OCI-LY7 (cell line): ENCODE data around the gene CD200. TPM values are rescaled to one million over a fixed set of nuclear protein-coding genes. Genes with fewer than 3 reads are reported as not detected.

Experiments used
- BruUV-seq: library from RNA; stranded (reverse); fragments of 400-500 nt; replicated peaks from 2 replicates; lab custom pipeline; 2021; lab: Mats Ljungman, UMichigan
- CTCF ChIA-PET: fragments of 300-600 bp; sonication (Branson Sonifier 250); formaldehyde crosslinking; loops from one replicate; lab custom pipeline; 2022; ENCODE audit warnings: antibody characterized with exemption; ENCODE audit not compliant: unreplicated experiment; lab: Charles Lee
- POLR2A ChIA-PET: fragments of 300-600 bp; sonication (Branson Sonifier 250); formaldehyde crosslinking; loops from one replicate; lab custom pipeline; 2022; ENCODE audit warnings: antibody characterized with exemption; lab: Charles Lee
- DNase-seq: peaks from one replicate; pipeline ENCODE4 v3.0.0-alpha.2; 2015; ENCODE audit warnings: low spot score
- H2AFZ ChIP-seq: fragments of 200-600 bp; sonication (generic), shearing (Covaris generic); 2 replicates; pipeline ENCODE4 v1.6.1; 2014; ENCODE audit warnings: mild to moderate bottlenecking, antibody characterized with exemption, low read length, moderate library complexity
- H3K27ac ChIP-seq: fragments of 200-600 bp; sonication (generic); 2 replicates; pipeline ENCODE4 v1.5.1; 2014; ENCODE audit warnings: mixed run types, low read depth, mild to moderate bottlenecking, moderate library complexity, low read length, inconsistent platforms; ENCODE audit not compliant: poor library complexity, severe bottlenecking
- H3K36me3 ChIP-seq: fragments of 200-600 bp; sonication (generic); 2 replicates; pipeline ENCODE4 v1.6.1; 2014; ENCODE audit warnings: mild to moderate bottlenecking, antibody characterized with exemption, low read length, moderate library complexity, mixed read lengths; ENCODE audit not compliant: insufficient read depth
- H3K4me1 ChIP-seq: fragments of 200-600 bp; sonication (generic); 2 replicates; pipeline ENCODE4 v1.5.1; 2014; ENCODE audit warnings: mild to moderate bottlenecking, low read length; ENCODE audit not compliant: insufficient read depth, poor library complexity, severe bottlenecking
- H3K4me2 ChIP-seq: fragments of 200-600 bp; sonication (generic); 2 replicates; pipeline ENCODE4 v1.6.1; 2014; ENCODE audit warnings: mild to moderate bottlenecking, low read length
- H3K4me3 ChIP-seq: fragments of 200-600 bp; sonication (generic); 2 replicates; pipeline ENCODE4 v1.5.1; 2014; ENCODE audit warnings: mild to moderate bottlenecking, low read depth, low read length; ENCODE audit not compliant: poor library complexity, severe bottlenecking
- H3K79me2 ChIP-seq: fragments of 200-600 bp; sonication (generic); 2 replicates; pipeline ENCODE4 v1.6.1; 2016; ENCODE audit warnings: low read depth, mild to moderate bottlenecking, low read length, moderate library complexity, mixed read lengths; ENCODE audit not compliant: insufficient read depth
- H3K9me2 ChIP-seq: fragments of 200-600 bp; sonication (generic); 2 replicates; pipeline ENCODE4 v1.6.1; 2016; ENCODE audit warnings: mild to moderate bottlenecking, low read length, mixed read lengths; ENCODE audit not compliant: insufficient read depth
- H3K9me3 ChIP-seq: fragments of 200-600 bp; sonication (generic); 2 replicates; pipeline ENCODE4 v1.6.1; 2014; ENCODE audit warnings: mild to moderate bottlenecking, mixed run types, low read length, mixed read lengths
- H4K20me1 ChIP-seq: fragments of 200-600 bp; sonication (generic); 2 replicates; pipeline ENCODE4 v1.6.1; 2014; ENCODE audit warnings: mild to moderate bottlenecking, antibody characterized with exemption, low read length, moderate library complexity, mixed read lengths; ENCODE audit not compliant: insufficient read depth
- CTCF ChIP-seq: fragments of 200-600 bp; sonication (generic); conservative IDR thresholded peaks from 2 replicates; pipeline ENCODE4 v1.5.1; 2014; ENCODE audit warnings: mild to moderate bottlenecking, antibody characterized with exemption, low read length, moderate library complexity, mixed read lengths
- EZH2phosphoT487 ChIP-seq: fragments of 200-600 bp; sonication (generic); IDR thresholded peaks from 2 replicates; pipeline ENCODE4 v1.6.1; 2018; ENCODE audit warnings: low read depth, borderline replicate concordance, mild to moderate bottlenecking, mixed run types, antibody characterized with exemption, low read length, moderate library complexity, mixed read lengths
- intact Hi-C: fragments of 100-400 bp; cut with micrococcal nuclease; formaldehyde crosslinking; loops from one replicate; pipeline ENCODE4 v1.10.0; 2022; ENCODE audit not compliant: unreplicated experiment
- total RNA-seq, 2 experiments: library from RNA; depleted of rRNA in 1 of 2; stranded (reverse); fragments of >200 nt in 1 of 2; shearing (Covaris generic) in 1 of 2; gene quantifications; 2 replicates each; pipeline ENCODE4 v1.2.3, GENCODE V29; 2014 to 2022

The CD200 gene
- total RNA-seq, 2 experiments from 2014 or later, result not detected

DNA sequence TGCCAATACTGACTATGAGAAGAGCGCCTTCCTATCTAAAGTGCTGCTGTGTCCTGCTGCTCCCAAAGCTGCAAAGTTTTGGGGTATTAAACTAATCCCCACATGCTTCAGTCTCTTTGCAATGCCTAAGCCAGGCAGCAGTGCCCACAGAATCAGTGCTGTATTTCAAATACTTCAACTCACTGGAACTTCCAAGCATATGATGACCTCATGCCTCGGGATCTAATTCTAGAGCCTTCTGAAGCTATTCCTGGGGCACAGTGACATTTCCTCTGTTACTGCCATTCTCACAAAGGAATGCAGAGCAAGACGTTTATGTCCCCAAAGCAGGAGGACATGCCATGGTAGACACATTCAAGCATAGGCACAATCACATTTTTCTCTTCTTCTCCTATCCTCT is 78.5 kb downstream of the CD200 start:
- no peaks in the 10 kb centered on the region for H4K20me1 ChIP-seq
- no peak for DNase-seq
- no peaks in the 10 kb centered on the region for H3K9me3 ChIP-seq
- no peaks in the 10 kb centered on the region for H3K36me3 ChIP-seq
- intact Hi-C loops, result no loop called here
- H2AFZ ChIP-seq, result no peak overlapping the region
- no peaks in the 10 kb centered on the region for H3K9me2 ChIP-seq
- BruUV-seq, result no TSS peak
- no peaks in the 10 kb centered on the region for H3K4me1 ChIP-seq
- ChIA-PET CTCF (no interaction called here), POLR2A (interaction anchor here (0.6 to 1.1 kb wide), 2 partner anchors 20 to 51 kb away, joined by 3 read pairs; no protein-coding TSS in a partner anchor)
- TF ChIP-seq CTCF, result no peak
- TF ChIP-seq EZH2phosphoT487, result no peak
- H3K27ac ChIP-seq, result no peak overlapping the region
- H3K4me3 ChIP-seq, result no peak overlapping the region
- no peaks in the 10 kb centered on the region for H3K79me2 ChIP-seq
- H3K4me2 ChIP-seq, result no peak overlapping the region

Other genes with a start within 250 kb of the CD200 start
- 19.0 and 20.1 TPM in 2 replicates for gene C3orf52, start 246.8 kb upstream of the CD200 start, total RNA-seq (2014; rRNA removed; shearing (Covaris generic))
- 11.2 and 17.9 TPM in 2 replicates for gene C3orf52, start 246.8 kb upstream of the CD200 start, total RNA-seq (2022)
- 160 and 193 TPM in 2 replicates for gene GCSAM, start 199.9 kb upstream of the CD200 start, total RNA-seq (2014; rRNA removed; shearing (Covaris generic))
- 195 and 247 TPM in 2 replicates for gene GCSAM, start 199.9 kb upstream of the CD200 start, total RNA-seq (2022)
- gene SLC9C1, start 38.9 kb upstream of the CD200 start, total RNA-seq (2014; rRNA removed; shearing (Covaris generic)), result not detected in 2 replicates
- not detected in 2 replicates for gene SLC9C1, start 38.9 kb upstream of the CD200 start, total RNA-seq (2022)
- 7.7 and 8.0 TPM in 2 replicates for gene BTLA, start 166.3 kb downstream of the CD200 start, total RNA-seq (2014; rRNA removed; shearing (Covaris generic))
- 7.3 and 7.6 TPM in 2 replicates for gene BTLA, start 166.3 kb downstream of the CD200 start, total RNA-seq (2022)
- gene ATG3, start 228.8 kb downstream of the CD200 start, total RNA-seq (2014; rRNA removed; shearing (Covaris generic)), result 84.6 and 109 TPM in 2 replicates
- gene ATG3, start 228.8 kb downstream of the CD200 start, total RNA-seq (2022), result 109 TPM in 2 replicates
- 10.3 and 12.4 TPM in 2 replicates for gene SLC35A5, start 228.9 kb downstream of the CD200 start, total RNA-seq (2014; rRNA removed; shearing (Covaris generic))
- 22.7 and 26.4 TPM in 2 replicates for gene SLC35A5, start 228.9 kb downstream of the CD200 start, total RNA-seq (2022)